ENCODE data around the gene GRIP1.

The GRIP1 gene

DNA sequence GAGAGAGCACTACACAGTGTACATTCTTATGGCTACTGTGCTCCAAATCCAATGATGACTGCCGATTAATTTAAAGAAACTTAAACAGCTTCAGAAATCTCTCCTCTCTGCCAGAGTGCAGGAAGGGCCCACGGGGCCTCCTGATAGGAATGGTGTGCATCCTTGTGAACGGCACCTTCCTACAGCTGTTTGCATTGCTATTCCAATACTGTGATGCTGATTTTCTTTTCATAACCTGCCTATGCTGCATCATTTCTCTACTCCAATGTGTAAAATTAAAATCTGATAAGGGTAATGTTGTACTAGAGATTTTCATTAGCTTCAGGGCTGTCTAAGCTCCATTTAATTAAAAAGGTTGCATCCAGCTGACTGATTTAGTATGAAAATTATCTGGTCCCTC is 217.5 kb downstream of the GRIP1 start:
- in situ Hi-C loops (cut with HindIII; ENCODE audit: low sequenced_read_pairs): no loop called here

DNA sequence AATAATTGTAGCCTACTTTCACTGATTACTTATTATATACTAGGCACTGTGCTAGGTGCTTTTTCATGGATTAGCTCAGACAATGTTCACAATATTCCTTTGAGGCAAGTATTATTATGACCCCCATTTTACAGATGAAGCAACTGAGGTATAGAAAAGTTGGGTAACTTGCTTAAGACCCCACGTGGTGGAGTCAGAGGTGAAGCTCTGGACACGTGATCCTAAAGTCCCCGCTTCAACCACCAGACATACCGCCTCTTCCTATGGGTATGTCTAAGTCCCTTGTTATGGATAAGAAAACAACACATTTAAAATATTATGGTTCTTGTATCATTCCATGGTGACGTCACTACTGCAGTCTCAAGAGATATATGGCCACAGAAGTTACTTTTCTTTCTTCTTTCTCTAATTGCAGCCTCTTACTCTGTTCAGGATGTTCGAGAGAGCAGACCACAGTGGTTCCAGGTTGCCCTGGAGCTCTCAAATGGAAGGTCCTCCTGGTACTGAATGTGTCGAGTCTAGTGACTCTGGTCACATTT is 218.9 kb downstream of the GRIP1 start:
- in situ Hi-C loops (cut with HindIII; ENCODE audit: low sequenced_read_pairs): no loop called here

DNA sequence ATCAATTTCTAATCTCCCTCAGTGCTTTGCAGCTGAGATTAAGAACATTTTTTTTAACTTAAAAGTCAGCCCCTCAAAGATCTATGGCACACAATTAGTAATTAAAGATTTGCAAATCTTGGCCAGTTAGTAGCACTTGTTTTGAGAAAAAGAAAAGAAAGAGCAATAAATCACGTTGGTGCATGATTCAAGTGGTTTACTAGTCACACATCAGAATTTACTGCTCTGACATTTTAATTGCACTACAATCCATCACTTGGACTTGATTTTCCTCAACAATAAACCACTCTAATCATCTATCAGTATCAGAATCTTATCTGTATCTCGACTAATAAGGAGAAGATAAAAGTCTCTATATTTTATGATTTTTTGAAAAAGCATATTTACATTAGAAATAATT is 222.3 kb downstream of the GRIP1 start:
- in situ Hi-C loops (cut with HindIII; ENCODE audit: low sequenced_read_pairs): no loop called here

DNA sequence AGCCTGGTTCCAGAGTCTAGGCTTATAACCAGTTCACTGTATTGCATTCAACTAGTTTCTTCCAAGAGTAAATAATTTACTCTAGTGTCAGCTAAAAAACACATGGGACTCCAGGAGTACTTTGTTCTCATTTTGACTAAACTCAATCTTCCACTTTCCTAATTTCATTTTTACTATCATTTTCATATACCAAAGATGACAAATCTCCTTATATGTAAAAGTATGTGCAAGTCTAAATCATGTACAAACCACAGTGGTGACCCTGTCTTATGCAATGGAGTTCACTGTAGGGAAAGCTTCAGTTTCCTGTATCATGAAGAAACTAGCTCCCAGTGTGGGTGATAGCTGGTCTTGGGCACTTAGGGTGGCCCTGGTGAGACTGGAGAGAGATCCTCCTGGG is 225.0 kb downstream of the GRIP1 start:
- in situ Hi-C loops (cut with HindIII; ENCODE audit: low sequenced_read_pairs): no loop called here

DNA sequence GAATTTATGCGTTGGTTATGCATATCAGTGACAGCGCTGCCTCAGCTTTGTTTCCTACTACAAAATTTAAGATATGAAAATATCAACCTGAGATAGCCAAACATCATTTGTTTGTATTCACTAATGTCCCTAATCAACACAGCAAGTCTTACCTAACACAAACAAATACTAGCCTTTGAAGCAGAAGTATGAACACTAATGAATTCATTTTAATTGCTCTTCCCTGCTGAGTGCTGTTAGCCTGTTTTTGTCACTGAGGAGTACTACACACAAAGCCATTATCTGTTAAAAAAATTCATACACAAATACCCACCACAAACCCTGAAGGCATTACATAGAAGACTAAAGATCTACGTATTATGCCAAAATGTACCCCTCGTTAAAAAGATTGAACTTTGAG is 225.8 kb downstream of the GRIP1 start:
- in situ Hi-C loops (cut with HindIII; ENCODE audit: low sequenced_read_pairs): no loop called here

DNA sequence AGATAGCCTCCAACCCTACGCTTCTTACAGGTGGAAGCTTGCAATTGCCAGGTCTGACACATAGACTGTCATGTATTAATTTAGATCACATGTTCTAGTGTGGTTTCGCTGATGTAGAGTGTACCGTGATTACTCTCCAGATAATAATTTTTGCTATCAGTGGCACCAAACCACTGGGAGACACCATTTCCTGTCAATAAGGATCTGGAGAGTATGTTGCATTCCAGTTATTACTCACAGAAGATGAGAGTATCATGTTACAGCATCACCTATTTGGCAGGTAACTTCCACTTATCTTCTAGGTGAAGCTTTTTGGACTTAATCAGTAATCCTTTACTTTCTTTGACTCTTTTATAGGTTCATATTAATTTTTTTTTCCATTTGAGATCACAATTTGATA is 229.3 kb downstream of the GRIP1 start:
- in situ Hi-C loops (cut with HindIII; ENCODE audit: low sequenced_read_pairs): no loop called here

DNA sequence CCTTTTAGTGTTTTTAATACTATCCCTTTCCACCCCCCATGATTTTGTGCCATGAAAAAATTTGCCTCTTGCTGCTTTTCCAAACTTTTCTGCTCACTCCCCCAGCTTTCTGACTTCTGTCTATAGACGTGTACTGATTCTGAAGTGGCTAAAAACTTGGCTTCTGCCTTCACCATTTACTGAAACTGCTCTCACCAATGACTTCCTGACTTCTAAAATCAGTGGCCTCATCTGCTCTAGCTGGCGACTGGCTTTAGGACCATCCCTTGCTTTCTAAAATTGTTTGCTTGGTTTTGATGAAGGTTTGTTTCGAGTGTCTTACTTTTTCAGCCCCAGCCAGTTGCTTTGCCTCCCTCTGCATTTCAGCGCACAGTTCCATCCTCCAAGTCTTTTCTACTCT is 231.2 kb downstream of the GRIP1 start:
- in situ Hi-C loops (cut with HindIII; ENCODE audit: low sequenced_read_pairs): no loop called here

DNA sequence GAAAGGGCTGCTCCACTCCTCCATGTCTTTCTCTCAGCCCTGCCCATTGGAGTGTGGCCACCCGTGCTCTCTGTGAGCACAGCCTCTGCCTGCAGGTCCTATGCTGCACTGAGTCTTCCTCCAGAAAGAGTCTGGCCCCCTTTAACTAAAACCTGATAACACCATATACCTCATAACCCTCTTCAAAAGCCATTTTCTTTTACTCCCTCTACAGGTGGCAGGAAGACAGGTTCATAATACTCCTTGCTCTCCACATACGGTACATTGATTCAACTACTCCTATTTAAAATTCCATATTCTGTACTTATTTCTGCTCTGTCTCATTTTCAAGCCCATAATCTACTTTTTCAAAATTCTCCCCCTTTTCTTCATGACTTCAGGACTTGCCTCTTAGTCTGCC is 232.6 kb downstream of the GRIP1 start:
- in situ Hi-C loops (cut with HindIII; ENCODE audit: low sequenced_read_pairs): no loop called here

DNA sequence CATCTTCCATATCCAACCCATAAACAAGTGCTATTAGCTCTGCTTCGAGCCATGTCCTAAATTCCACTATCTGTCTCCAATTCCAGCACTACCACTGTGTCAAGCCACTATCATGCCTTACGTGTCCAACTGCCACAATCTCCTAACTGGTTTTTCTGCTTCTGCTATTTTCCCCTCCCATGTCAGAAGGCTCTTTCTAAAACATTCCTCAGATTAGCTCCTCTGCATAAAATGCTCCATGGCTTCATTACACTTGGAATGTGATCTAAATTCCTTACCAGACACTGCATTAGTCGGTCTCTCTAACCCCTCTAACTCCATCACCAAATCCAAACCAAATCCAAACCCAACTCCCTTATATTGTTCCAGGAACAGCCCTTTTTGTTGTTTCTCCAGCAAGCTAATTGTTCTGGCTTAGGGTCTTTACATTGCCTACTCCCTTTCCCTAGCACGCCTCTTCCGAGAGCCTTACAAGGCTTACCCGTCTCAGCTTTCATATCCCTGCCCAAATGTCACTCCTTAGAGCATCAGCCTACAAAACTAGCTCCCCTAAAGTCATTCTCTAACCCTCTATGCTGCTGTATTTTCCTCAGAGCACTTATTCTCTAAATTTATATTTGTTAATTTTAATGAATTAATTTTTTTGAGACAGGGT is 236.8 kb downstream of the GRIP1 start:
- in situ Hi-C loops (cut with HindIII; ENCODE audit: low sequenced_read_pairs): no loop called here

DNA sequence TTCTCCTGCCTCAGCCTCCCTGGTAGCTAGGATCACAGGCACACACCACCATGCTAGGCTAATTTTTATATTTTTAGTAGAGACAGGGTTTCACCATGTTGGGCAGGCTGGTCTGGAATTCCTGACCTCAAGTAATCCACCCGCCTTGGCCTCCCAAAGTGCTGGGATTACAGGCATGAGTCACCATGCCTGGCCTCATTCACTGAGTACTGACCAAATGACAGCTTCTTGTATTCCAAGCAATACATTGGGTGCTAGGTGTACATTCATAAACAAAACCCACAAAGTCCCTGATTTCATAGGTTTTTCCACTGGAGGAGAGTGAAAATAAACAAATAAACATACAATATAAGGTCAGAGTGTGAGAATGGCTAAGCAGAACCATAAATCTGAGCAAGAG is 240.3 kb downstream of the GRIP1 start:
- in situ Hi-C loops (cut with HindIII; ENCODE audit: low sequenced_read_pairs): no loop called here

DNA sequence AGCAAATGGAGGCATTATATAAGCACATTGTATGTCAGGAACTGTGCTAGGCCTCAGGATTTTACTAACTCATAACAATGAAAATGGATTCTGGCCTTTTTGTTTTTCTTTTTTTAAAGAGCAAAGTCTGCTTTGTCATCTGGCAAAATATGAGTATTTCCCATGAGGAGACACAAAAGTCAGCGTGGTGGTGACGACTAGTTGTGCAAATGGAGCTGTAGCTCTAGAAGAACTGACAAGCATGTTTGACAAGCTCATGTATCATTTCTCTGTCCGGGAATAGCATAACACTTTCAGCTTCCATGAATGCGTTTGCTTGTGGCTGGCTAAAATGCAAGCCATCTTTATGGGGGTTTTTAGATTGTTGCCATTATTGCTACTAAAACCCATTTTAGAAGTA is 248.8 kb downstream of the GRIP1 start:
- in situ Hi-C loops (cut with HindIII; ENCODE audit: low sequenced_read_pairs): no loop called here

DNA sequence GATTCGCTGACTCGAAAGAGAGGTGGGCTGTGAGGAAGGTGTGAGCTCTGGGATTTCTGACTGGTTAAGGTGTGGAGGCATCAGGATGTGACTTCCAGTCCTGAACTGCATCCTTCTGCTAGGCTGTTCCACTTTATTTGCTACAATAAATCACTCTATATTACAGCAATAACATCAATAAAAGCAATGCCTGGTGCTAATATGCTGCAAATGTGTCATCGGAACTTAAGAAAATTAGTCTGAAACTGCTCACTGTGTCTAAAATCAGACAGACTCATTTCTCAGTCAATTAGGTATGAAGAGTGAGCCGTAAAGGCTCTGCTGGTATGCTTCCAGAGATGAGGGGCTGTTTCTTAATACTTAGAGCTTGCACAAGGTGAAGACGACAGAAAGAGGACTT is 250.0 kb downstream of the GRIP1 start:
- in situ Hi-C loops (cut with HindIII; ENCODE audit: low sequenced_read_pairs): no loop called here

DNA sequence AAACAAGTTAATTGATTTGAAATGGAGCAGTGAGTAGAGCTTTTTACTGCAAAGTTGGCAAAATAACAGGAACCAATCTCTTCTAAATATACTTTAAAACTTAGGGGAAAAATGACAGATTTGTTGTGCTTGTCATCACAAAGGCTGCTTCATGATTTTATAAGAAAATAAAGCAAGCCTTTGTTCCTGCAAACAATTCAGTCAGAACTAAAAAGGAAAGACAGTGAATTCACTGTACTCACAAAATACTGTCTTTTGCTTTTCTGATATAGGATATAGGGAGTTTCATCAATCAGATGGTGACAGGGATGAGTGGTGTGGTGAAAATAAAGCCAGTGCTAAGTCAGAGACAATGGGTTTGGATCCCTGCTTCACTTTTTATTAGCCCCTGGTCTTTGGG is 250.6 kb downstream of the GRIP1 start:
- in situ Hi-C loops (cut with HindIII; ENCODE audit: low sequenced_read_pairs): no loop called here

DNA sequence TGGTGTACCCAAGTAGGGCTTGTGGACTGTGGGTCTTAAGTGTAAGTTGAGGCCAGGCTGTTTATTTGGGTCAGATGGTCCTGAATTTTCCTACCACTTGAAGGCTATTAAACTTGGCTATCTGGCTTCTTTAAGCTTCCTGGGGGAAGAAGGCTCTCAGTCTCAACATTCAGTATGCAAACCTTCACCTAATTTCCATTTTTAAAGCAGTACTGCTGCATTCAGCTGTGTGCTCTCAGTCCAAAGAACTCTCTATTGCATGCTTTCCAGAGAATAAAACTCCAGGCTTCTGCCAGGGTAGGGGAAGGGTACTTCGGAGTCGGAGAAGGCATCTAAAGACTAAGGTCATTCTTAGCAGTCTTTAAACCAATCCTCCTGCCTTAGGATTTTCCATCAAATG is 252.2 kb downstream of the GRIP1 start:
- in situ Hi-C loops (cut with HindIII; ENCODE audit: low sequenced_read_pairs): no loop called here

DNA sequence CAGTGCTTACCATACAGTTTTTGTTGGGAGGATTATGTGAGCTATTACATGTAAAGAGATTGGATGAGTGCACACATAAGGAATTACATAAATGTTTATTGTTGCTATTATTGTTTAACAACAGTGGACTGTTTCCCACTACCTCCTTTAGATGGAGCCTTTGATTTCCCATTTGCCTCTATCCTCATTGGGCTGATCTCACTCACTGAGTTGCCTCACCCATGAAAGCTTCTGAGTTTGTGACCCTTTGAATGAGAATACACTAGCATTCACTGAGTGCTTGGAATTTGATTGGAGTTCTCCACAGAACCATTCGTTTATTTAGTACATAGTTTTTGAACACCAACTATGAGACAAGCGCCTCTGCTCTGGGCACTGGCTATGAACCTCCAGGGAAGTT is 255.6 kb downstream of the GRIP1 start:
- in situ Hi-C loops (cut with HindIII; ENCODE audit: low sequenced_read_pairs): no loop called here

DNA sequence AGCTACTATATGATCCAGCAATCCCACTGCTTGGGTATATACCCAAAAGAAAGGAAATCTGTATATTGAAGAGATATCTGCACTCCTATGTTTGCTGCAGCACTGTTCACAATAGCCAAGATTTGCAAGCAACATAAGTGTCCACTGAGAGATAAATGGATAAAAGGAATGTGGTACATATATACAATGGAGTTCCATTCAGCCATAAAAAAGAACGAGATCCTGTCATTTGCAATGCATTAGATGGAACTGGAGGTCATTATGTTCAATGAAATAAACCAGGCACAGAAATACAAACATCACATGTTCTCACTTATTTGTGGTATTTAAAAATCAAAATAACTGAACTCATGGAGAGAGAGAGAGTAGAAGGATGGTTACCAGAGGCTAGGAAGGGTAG is 260.0 kb downstream of the GRIP1 start:
- in situ Hi-C loops (cut with HindIII; ENCODE audit: low sequenced_read_pairs): no loop called here

DNA sequence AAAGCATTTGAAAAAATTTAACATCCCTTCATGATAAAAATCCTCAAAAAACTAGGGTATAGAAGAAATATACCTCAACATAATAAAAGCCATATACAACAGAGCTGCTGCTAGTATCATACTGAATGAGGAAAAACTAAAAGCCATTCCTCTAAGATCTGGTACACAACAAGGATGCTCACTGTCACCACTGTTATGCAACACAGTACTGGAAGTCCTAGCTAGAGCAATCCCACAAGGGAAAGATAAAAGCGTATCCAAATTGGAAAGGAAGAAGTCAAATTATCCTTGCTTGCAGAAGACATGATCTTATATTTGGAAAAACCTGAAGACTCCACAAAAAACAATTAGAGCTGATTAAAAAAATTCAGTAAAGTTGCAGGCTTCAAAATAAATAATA is 261.7 kb downstream of the GRIP1 start:
- in situ Hi-C loops (cut with HindIII; ENCODE audit: low sequenced_read_pairs): no loop called here

DNA sequence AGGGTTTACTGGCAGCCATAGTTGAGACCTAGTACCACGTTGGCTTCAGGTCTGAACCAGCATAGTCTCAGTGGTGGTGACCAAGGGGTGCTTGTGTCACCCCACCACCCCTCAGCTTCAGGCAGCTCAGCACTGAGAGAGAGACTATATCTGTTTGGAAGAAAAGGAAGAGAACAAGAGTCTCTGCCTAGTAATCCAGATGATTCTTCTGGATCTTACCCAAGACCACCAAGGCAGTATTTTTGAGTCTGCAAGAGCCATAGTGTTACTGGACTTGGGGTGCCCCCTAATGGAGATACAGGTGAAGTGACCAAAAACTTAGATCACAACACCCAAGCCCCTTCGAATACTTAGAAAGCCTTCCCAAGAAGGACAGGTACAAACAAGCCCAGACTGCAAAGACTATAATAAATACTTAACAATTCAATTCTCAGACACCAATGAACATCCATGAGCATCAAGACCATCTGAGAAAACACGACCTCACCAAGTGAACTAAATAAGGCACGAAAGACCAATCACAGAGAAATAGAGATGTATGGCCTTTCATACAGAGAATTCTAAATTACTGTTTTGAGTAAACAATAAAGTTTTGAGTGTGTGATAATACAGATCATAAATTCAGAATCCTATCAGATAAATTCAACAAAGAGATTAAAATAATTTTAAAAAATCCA is 269.5 kb downstream of the GRIP1 start:
- in situ Hi-C loops (cut with HindIII; ENCODE audit: low sequenced_read_pairs): no loop called here

DNA sequence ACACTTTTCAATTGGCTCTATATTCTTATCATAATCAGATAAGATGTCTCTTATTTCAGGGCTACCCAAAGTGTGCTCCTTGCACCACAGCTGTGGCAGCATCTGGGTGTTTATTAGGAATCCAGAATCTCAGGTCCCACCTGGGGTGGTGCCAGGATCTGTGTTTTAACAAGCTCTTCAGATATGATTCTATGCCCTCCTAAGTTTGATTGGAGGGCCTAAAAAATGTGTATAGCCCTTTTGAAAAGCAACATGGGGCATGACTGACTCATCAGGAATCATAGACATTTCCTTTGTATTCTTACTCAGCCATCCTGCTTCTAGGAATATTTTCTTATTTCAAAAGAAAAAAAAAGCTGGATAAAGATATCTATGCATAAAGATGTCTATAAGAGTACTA is 273.5 kb downstream of the GRIP1 start:
- in situ Hi-C loops (cut with HindIII; ENCODE audit: low sequenced_read_pairs): no loop called here

DNA sequence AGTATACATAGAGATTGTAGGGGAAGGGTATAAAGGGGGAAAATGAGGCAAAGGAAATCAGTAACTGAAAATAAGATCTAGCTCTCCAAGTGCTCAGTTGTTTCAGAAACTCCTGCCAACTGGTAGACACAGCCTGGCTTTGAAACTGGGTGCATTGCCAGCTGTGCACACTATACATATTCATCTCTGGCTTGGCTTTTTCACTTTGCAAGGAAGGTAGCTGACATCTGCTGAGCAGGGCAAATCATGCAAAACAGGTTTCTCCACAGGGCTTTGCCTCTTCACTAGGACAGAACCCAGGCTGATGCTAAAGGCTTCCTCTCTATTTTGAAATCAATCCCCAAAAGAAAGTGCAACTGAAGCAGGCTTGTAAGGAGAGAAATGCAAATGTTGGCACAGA is 275.1 kb downstream of the GRIP1 start:
- in situ Hi-C loops (cut with HindIII; ENCODE audit: low sequenced_read_pairs): no loop called here

DNA sequence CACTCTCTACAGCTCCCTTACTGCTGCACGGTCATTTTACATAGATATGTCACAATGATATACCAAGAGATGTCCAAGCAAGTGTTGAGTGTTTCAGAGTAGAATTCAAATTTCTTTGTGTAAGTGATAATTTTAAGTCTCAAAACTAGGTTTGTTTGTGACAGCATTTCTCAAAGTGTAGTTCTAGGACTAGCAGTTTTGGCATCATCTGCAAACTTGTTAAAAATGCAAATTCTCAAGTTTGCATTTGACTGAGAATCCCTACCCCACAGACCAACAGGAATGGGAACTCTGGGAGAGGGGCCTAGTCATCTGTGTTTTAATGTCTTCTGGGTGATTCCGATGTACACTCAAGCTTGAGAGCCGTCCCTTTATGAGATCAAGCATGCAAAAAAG is 279.0 kb downstream of the GRIP1 start:
- in situ Hi-C loops (cut with HindIII; ENCODE audit: low sequenced_read_pairs): no loop called here

DNA sequence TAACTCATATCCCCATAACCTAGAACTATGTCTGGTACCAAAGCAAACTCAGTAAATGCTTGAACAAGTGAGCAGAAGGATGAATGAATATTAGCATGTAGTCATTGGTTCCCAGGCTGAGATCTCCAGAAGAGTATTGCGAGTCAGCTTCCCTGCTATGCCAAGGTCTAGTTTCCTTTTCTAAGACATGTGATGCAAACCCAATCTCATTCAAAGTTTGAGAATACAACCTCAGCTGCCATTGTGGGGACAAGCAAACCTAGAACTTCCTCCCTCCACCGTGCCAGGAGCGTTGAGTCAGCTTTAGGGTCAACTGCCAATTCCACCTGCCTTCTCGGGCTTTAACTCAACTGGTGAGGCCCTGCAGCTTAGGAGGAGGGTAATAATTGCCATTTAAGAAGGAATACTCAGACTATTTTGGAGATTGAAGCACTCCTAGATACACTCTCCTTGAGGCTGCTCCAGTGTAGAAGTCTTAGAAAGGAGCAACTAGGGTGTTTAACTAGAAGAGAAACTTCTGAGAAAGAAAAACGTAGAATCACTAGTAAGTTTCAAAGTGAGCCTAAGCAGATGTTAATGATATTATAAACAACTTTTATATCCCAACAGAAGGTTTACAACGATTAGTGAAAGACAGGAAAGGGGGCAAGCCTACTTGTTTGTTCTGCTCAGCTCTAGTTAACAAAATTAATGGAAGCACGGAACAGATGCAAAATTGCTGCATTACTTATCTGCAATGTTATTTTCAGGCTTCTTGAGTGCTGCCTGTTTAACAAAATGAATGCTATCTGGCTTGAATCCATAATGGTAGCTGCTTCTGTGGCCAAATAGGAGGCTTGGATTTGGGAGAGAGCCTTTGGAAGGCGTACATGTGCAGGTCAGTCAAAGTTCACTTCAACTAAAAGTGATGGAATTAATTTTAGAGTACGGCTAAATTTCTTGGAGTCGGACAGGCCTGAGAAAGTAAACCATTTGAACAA is 279.7 kb downstream of the GRIP1 start:
- in situ Hi-C loops (cut with HindIII; ENCODE audit: low sequenced_read_pairs): no loop called here
